OCI-LY1 (cell line): ENCODE data around the gene SMYD3.

ENCODE experiments used
- H2AFZ ChIP-seq: fragments of 200-600 bp; sonication (generic), shearing (Covaris generic); 2 replicates; pipeline ENCODE4 v1.6.0; 2014; ENCODE audit warnings: antibody characterized with exemption, mild to moderate bottlenecking, low read length
- H3F3A ChIP-seq: fragments of 200-600 bp; sonication (generic), shearing (Covaris generic); 2 replicates; pipeline ENCODE4 v1.6.0; 2014; ENCODE audit warnings: mild to moderate bottlenecking, antibody characterized with exemption, low read length, moderate library complexity; ENCODE audit not compliant: insufficient read depth
- H3K27ac ChIP-seq: fragments of 200-600 bp; sonication (generic); 2 replicates; pipeline ENCODE4 v1.5.1; 2014; ENCODE audit warnings: low read length, mixed run types, mild to moderate bottlenecking, low read depth; ENCODE audit not compliant: poor library complexity, severe bottlenecking
- H3K27me3 ChIP-seq: fragments of 200-600 bp; sonication (generic); 2 replicates; pipeline ENCODE4 v1.6.0; 2014; ENCODE audit warnings: antibody characterized with exemption, mild to moderate bottlenecking, low read length, moderate library complexity; ENCODE audit not compliant: insufficient read depth
- H3K36me3 ChIP-seq: fragments of 200-600 bp; sonication (generic); 2 replicates; pipeline ENCODE4 v1.6.1; 2014; ENCODE audit warnings: mild to moderate bottlenecking, antibody characterized with exemption, low read length, moderate library complexity, mixed read lengths; ENCODE audit not compliant: insufficient read depth
- H3K4me1 ChIP-seq: fragments of 200-600 bp; sonication (generic); 2 replicates; pipeline ENCODE4 v1.5.1; 2014; ENCODE audit warnings: mild to moderate bottlenecking, low read length, moderate library complexity; ENCODE audit not compliant: insufficient read depth, severe bottlenecking
- H3K4me2 ChIP-seq: fragments of 200-600 bp; sonication (generic), shearing (Covaris generic); 2 replicates; pipeline ENCODE4 v1.6.1; 2014; ENCODE audit warnings: low read length
- H3K4me3 ChIP-seq: fragments of 200-600 bp; sonication (generic); 2 replicates; pipeline ENCODE4 v1.5.1; 2014; ENCODE audit warnings: low read length, low read depth, mild to moderate bottlenecking, mixed read lengths; ENCODE audit not compliant: poor library complexity, severe bottlenecking
- H3K79me2 ChIP-seq: fragments of 200-600 bp; shearing (Covaris generic); 2 replicates; pipeline ENCODE4 v1.6.1; 2016; ENCODE audit warnings: mixed run types, low read length, mixed read lengths; ENCODE audit not compliant: insufficient read depth
- H3K9ac ChIP-seq: fragments of 200-600 bp; sonication (generic), shearing (Covaris generic); 2 replicates; pipeline ENCODE4 v1.6.1; 2014; ENCODE audit warnings: mild to moderate bottlenecking, low read length, mixed read lengths
- H3K9me2 ChIP-seq: fragments of 200-600 bp; sonication (generic), shearing (Covaris generic); 2 replicates; pipeline ENCODE4 v1.6.1; 2014; ENCODE audit warnings: low read depth, mild to moderate bottlenecking, low read length, mixed read lengths
- H3K9me3 ChIP-seq: fragments of 200-600 bp; shearing (Covaris generic); 2 replicates; pipeline ENCODE4 v1.6.1; 2014; ENCODE audit warnings: low read length, mixed read lengths
- H4K20me1 ChIP-seq: fragments of 200-600 bp; sonication (generic), shearing (Covaris generic); 2 replicates; pipeline ENCODE4 v1.6.0; 2016; ENCODE audit warnings: mild to moderate bottlenecking, low read length; ENCODE audit not compliant: insufficient read depth
- EZH2 ChIP-seq: fragments of 200-600 bp; sonication (generic), shearing (Covaris generic); IDR thresholded peaks from 2 replicates; pipeline ENCODE4 v1.8.0; 2017; ENCODE audit warnings: borderline replicate concordance, mixed run types, mild to moderate bottlenecking, antibody characterized with exemption, low read length, moderate library complexity, mixed read lengths
- TF ChIP-seq, protein P1 (sequence below): fragments of 200-600 bp; sonication (generic), shearing (Covaris generic); IDR thresholded peaks from 2 replicates; pipeline ENCODE4 v1.5.1; 2017; ENCODE audit warnings: mild to moderate bottlenecking, antibody characterized with exemption, low read length, moderate library complexity, mixed read lengths

The SMYD3 gene

DNA sequence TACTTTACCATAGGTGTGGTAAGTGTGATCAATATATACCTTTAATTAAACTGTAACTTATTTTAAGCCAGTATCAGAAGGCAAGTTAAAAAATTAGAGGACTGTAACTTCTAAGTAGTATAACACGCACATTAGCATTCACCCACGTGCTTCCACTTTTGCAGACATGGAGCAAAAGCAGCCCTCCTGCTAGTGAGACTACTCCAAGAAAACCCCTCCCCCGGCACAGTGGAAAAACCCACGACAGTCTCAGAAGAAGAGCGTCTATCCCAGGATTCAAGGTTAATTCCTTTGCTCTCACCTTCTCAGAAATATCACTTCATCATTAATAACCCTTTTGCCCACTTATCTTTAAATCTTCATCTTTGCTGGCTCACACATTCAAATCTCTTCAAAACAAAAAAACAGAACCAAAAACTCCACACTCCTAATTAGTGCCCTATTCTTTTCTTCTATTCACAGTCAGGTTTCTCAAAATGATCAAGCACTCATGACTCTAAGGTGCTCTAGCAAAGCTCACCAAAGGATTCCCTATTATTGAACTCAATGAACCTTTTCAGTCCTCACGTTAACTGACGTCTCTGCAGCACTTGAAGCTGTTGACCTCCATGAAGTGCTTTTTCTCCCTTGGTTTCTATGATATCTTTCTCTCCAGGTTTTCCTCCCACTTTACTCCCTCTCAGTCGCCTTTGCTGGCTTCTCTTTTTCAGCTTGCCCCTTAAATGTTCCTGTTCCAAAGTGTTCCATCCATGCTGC is 213.5 kb downstream of the SMYD3 start:
- Histone ChIP-seq H3K9me3 (0 out of 2 replicates have a peak, but pooled peaks cover 2% of the 10 kb centered on the region), H3K27ac (no peak overlapping the region), H3K4me3 (no peak overlapping the region), H2AFZ (no peak overlapping the region), H4K20me1 (no peaks in the 10 kb centered on the region), H3K9me2 (no peaks in the 10 kb centered on the region), H3K36me3 (no peaks in the 10 kb centered on the region), H3K4me1 (no peaks in the 10 kb centered on the region), H3K4me2 (no peak overlapping the region), H3K9ac (no peak overlapping the region), H3K27me3 (no peaks in the 10 kb centered on the region), H3K79me2 (no peaks in the 10 kb centered on the region), H3F3A (no peaks in the 10 kb centered on the region)
- no peak for TF ChIP-seq EZH2
- TF ChIP-seq, protein P1, sequence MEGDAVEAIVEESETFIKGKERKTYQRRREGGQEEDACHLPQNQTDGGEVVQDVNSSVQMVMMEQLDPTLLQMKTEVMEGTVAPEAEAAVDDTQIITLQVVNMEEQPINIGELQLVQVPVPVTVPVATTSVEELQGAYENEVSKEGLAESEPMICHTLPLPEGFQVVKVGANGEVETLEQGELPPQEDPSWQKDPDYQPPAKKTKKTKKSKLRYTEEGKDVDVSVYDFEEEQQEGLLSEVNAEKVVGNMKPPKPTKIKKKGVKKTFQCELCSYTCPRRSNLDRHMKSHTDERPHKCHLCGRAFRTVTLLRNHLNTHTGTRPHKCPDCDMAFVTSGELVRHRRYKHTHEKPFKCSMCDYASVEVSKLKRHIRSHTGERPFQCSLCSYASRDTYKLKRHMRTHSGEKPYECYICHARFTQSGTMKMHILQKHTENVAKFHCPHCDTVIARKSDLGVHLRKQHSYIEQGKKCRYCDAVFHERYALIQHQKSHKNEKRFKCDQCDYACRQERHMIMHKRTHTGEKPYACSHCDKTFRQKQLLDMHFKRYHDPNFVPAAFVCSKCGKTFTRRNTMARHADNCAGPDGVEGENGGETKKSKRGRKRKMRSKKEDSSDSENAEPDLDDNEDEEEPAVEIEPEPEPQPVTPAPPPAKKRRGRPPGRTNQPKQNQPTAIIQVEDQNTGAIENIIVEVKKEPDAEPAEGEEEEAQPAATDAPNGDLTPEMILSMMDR: no peak

DNA sequence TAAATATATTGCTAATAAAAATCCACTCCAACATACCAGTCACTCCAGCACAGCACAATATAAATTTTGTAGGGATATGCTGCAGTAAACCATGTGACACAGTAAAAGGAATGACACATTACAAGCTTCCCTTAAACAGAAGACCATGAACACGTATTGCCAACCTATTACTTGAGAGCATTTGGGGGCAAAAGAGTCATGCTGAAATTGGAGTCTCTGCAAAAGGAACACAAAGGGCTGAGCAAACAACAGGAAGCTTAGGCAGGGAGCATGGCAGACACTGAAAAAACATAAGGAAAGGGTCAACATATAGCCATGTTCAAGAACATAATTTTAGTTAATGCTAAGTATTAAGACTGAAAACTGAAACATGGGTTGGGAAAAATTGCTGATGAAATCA is 214.5 kb downstream of the SMYD3 start:
- Histone ChIP-seq H3K36me3 (no peaks in the 10 kb centered on the region), H3F3A (no peaks in the 10 kb centered on the region), H3K27me3 (no peaks in the 10 kb centered on the region), H4K20me1 (no peaks in the 10 kb centered on the region), H2AFZ (no peak overlapping the region), H3K9me3 (0 out of 2 replicates have a peak, but pooled peaks cover 2% of the 10 kb centered on the region), H3K4me3 (no peak overlapping the region), H3K9ac (no peak overlapping the region), H3K4me1 (no peaks in the 10 kb centered on the region), H3K79me2 (no peaks in the 10 kb centered on the region), H3K4me2 (no peak overlapping the region), H3K27ac (no peak overlapping the region), H3K9me2 (no peaks in the 10 kb centered on the region)
- no peak for TF ChIP-seq EZH2

DNA sequence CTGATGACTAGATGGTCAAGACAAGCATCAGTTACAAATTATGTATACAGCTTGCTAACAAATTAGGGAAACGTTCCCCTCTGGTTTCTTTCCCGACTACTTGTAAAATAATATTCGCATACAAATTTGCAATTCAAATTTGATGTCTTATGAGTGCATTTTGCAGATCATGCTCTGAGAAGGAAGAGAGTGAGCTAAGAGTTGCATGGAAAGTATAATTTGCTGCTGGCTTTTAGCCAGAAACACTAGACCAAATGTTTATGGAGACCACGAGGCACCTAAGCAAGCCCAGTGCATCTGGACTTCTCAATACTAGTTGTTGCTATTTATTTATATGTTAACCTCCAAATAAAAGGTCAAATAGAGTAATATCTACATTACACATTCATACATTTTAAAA is 216.0 kb downstream of the SMYD3 start:
- Histone ChIP-seq H3K9ac (no peak overlapping the region), H3K9me2 (no peaks in the 10 kb centered on the region), H3K27me3 (no peaks in the 10 kb centered on the region), H3K36me3 (no peaks in the 10 kb centered on the region), H3F3A (no peaks in the 10 kb centered on the region), H3K9me3 (0 out of 2 replicates have a peak, but pooled peaks cover 2% of the 10 kb centered on the region), H3K4me1 (no peaks in the 10 kb centered on the region), H4K20me1 (no peaks in the 10 kb centered on the region), H2AFZ (no peak overlapping the region), H3K4me3 (no peak overlapping the region), H3K79me2 (no peaks in the 10 kb centered on the region), H3K27ac (no peak overlapping the region), H3K4me2 (no peak overlapping the region)
- TF ChIP-seq, protein P1: no peak
